Measurements from ENCODE around the gene DBN1.

The DBN1 gene

DNA sequence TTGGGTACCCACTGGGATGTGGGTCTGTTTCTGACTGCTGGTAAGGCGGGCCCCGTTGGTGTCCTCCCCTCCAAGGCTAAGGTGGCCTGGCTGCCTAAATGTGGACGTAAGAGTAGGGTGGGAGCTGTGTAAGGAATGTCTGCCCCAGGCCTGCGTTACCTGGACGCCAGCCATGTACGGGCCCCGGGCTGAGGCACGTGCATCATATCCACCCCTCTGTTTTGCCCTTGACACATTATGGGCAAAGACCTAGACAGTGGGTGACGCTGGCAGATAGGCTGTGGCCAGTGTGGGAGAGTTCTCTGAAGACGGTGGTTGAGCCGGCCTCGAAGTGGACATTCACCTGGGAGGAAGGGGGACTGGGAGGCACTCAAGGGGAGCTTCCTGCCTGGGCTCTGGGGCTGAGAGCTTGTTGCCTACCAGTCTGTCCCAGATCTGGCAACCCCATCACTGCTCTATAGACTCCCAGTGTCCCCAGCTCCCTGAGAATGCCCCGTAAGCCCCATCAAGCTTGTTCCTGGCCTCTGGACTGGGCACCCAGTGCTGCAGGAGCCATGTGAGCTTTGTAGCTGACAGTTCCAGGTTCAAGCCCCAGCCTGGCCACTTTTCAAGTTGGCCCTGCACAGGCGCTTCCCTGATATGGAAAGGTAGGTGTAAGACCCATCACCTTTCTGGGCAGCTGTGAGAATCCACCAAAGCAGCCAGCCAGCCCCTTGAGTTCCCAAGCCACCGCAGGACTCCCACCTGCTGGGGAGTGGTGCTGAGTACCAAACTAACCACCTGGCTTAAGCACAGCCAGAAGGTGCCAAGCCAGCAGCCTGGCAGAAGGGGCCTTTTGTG is 30.1 kb downstream of the DBN1 start:
- DNase-seq (ENCODE audit: low read depth, low spot score), result no peak

DNA sequence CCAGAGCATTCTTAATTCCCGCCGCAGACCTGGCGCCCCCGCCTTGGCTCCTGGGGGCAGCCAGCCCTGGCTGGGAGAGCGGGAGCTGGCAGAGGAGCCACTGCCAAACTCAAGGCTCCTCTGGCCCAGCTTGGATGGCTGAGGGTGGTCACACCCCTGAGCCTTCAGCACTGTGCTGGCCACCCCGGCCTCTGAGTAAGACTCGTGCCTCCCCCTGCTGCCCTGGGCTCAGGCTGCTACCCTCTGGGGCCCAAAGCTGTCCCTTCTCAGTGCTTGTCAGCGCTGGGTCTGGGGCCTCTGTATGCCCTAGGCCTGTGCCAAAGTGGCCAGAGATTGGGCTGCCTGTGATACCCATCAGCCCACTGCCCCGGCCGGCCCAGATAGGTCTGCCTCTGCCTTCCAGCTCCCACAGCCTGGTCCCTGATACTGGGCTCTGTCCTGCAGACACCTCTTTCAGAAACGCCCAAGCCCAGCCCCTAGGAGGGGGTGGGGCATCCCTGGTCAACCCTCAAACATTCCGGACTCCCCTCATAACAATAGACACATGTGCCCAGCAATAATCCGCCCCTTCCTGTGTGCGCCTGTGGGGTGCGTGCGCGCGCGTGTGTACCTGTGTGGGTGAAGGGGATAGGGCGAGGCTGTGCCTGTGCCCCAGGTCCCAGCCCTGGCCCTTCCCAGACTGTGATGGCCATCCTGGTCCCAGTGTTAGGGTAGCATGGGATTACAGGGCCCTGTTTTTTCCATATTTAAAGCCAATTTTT is 31.2 kb downstream of the DBN1 start:
- DNase-seq (ENCODE audit: low read depth, low spot score), result no peak

DNA sequence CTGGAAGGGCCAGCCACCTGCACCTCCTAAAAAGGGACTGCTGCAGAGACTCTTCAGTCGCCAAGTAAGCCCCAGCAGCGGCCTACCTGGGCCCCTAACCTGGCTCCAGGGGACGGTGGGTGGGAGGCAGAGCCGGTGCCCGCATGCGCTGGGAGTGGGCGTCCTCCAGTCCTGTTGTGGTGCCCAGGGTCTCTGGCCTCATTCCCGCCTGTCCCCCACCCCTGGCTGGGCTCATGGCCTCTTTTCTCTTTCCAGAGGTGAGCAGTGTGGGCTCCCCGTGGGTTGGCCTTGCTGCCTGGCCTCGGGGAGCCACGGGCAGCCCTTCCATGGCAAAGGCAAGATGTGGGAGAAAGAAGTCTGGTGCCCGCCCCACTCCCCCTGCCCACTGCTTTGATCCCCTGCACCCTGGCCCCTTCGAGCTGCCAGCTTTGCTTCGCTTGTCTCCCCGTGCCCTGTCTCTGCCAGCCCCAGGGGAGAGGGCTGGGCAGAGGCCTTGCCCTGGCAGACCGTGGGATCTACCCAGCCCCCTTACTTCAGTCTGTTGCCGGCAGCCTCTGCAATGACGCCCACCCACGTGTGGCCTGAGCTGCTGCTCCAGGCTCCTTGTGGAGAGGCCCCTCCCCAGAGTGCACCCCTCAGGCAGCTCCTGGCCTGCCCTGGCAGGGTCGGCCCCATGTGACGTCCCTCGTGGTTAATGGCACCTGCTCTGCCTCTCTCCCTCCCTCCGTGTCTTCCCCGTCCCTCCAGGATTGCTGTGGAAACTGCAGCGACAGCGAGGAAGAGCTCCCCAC is 32.2 kb downstream of the DBN1 start:
- DNase-seq (ENCODE audit: low read depth, low spot score), result no peak

DNA sequence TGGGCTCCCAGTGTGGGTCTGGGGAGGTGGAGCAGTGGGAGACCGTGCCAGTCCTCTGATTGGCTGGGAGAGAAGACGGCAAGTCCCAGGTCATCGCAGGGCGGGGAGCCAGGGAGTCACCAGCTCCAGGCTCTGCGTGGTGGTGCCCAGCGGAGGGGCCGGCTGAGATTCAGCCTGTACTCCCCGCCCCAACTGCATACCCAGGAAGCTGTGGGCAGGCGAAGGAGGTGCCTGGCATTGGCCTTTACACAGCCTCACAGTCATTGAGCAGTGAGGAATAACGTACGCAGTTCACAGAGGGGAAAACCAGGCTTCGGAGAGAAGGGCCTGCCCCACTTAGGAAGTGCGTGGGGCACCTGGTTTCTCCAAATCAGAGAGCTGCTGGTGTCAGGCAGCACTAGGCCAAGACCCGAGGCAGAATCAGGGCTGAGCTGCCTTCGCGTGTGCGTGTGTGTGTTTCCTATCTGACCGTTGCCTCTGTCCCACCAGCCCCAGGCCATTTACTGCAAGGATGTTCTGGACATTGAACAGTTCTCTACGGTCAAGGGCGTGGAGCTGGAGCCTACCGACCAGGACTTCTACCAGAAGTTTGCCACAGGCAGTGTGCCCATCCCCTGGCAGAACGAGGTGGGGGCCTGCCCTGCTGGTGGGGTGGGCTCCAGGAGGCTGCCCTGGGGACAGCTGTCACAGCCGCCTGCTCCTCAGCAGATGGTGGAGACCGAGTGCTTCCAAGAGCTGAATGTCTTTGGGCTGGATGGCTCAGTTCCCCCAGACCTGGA is 33.0 kb downstream of the DBN1 start:
- DNase-seq (ENCODE audit: low read depth, low spot score), result no peak

DNA sequence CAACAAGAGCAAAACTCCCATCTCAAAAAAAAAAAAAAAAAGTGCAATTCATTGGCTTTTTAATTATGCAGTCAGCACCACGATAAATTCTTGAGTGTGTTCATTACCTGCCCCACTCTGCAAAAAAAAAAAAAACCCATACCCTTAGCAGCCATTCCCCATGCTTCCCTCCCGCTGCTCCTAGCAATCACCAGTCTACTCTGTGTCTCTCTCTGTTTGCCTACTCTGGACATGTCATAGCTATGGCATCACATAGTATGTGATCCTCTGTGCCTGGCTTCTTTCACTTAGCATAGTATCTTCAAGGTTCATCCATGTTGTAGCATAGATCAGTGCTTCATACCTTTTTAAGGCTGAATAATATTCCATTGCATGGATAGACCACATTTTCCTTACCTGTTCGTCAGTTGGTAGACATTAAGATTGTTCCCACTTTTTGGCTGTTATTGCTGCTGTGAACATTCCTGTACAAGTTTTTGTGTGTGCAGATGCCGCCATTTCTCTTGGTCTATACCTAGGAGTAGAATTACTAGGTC is 33.8 kb downstream of the DBN1 start:
- DNase-seq (ENCODE audit: low read depth, low spot score), result no peak

DNA sequence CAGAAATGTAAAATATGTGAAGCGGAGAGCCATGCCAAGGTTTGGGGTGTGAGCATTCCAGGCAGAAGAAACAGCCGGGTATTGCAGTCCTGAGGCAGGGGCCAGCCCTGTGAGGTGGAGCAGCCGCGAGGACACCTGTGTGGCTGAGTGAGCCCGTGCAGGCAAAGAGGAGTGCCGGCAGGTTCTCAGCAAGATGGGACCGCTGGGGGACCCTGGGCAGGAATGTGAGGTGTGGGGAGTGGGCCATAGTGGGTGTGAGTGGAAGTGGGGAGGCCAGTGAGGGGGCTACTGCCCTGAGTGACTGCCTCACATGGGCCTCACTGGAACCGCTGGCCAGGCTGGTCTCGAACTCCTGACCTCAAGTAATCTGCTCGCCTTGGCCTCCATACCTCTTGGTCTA is 35.0 kb downstream of the DBN1 start:
- no peak for DNase-seq (ENCODE audit: low read depth, low spot score)

DNA sequence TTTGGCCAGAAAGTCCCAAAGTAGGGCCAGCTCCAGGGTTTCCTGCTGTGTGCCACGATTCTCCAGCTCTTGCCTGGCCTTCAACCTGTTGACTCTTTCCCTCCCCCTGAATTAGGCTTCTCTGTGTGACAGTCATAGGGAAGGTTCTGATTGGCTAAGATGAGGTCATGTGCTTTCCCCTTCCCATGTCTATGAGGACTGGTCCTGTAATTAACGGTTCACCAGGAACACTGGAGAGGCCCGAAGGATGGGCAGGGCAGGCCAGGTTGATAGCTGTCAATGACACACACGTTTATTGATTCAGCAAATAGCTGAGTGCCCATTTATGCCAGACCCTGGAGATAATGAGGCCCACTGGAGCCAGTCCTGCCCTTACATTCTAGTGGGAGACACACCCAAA is 35.8 kb downstream of the DBN1 start:
- DNase-seq (ENCODE audit: low read depth, low spot score), result no peak

DNA sequence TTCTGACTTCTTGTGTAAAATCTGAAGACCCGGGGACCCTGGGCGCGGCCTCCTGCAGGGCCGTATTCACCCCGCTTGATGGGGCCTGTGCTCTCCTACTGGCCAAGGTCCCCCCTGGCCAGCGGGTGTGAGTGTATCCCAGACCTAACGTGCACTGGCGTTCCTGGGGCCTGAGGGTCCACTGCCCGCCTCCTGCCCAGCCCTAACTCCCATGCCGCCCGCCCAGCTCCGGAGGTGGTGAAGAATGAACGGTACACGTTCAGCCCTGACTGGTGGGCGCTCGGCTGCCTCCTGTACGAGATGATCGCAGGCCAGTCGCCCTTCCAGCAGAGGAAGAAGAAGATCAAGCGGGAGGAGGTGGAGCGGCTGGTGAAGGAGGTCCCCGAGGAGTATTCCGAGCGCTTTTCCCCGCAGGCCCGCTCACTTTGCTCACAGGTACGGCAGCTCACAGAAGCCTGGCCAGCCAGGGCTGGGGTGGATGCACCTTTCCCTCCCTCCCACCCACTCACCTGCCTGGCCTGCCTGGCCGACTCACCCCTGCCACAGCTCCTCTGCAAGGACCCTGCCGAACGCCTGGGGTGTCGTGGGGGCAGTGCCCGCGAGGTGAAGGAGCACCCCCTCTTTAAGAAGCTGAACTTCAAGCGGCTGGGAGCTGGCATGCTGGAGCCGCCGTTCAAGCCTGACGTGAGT is 37.4 kb downstream of the DBN1 start:
- no peak for DNase-seq (ENCODE audit: low read depth, low spot score)

DNA sequence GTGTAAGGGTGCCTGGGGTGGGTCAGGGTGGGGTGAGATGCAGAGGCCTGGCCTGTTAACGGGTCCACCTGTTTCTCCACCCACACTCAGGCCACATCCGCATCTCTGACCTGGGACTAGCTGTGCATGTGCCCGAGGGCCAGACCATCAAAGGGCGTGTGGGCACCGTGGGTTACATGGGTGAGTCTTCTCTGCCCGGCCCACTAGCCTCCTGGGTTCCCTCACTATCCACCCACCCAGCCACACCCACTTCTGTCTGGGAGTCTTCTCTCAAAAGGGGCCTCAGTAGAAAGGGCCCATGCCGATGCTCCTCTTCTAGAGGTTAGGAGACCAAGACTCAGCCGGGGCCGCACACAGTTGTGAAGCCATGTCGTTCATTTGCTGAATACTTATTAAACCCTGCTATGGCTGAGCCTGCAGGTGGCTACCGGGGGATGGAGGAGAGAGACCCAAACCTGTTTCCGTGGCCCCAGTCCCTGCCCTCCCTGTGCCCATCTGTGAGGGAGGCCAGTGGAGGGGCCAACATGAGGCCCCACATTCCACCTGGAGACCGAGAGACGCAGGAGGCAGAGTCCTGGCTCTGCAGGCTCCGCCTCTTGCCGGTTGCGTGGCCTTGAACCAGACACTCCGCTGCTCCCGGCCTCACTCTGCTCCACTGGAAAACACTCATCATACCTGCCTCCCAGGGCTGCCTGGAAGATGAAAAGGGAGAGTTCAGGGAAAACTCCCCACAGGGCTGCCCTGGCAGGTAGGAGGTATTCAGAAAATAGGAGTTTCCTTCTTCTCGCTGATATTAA is 38.3 kb downstream of the DBN1 start:
- DNase-seq (ENCODE audit: low read depth, low spot score), result no peak

DNA sequence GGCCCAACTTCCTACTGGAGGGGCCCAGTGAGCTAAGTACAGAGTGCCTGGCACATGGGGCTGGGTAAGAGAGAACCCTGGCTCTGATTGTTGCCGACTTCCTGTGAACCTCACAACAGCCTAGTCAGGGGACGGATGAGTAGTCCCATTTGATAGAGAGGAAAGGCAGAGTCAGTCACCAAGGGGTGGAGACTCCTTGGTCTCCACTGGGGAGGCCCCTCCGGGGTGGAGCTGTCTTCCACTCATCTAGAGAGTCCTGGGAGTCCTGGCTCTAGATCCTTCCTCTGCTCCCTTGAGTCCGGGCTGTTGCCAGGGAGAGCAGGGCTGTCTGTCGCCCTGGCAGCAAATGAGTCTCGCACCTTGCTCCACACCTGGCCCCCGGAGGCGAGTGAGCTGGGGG is 39.0 kb downstream of the DBN1 start:
- no peak for DNase-seq (ENCODE audit: low read depth, low spot score)

DNA sequence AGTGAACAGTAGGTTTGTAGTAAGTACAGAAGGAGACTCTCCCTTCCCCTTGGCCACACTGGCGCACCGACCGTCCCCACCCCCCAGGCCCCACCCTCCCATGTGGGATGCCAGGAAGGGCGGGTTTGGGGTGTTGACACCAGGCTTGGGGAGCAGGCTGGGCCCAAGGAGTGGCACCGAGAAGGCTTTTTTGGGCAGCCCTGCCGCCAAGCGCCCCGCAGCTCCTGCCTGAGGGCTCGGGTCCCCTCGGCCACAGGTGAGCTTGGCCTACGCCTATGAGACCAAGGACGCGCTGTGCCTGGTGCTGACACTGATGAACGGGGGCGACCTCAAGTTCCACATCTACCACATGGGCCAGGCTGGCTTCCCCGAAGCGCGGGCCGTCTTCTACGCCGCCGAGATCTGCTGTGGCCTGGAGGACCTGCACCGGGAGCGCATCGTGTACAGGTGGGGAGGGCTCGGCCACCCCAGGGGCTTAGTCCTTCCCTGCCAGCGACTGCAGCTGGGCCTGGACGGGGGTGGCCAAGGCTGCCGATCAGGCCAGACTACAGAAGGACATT is 39.7 kb downstream of the DBN1 start:
- no peak for DNase-seq (ENCODE audit: low read depth, low spot score)

DNA sequence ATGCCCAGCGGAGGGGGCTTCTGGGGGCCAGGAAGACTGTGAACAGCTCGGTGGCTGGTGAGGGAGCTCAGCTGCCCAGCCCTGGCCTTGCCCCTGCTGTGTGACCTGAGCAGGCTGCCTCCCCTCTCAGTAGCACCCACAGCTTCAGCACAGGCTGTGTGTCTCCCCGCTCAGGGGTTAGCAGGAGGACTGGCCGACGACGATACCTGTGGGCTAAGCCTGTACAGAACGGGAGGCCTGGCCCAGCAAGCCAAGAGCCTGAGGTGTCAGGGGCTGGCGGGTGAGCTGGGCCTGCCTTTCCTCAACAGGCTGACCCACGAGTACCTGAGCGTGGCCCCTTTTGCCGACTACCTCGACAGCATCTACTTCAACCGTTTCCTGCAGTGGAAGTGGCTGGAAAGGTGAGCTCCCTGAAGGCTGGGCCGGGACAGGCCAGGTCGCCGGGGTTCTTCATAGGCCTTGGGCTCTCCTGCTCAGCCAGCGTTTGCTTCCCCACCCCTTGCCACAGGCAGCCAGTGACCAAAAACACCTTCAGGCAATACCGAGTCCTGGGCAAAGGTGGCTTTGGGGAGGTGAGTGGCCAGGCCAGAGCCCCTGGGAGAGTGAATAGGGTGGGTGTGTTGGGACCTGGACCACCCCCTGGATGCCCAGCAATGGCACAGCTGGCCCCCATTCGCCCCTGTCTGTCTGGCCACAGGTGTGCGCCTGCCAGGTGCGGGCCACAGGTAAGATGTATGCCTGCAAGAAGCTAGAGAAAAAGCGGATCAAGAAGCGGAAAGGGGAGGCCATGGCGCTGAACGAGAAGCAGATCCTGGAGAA is 40.4 kb downstream of the DBN1 start:
- no peak for DNase-seq (ENCODE audit: low read depth, low spot score)

DNA sequence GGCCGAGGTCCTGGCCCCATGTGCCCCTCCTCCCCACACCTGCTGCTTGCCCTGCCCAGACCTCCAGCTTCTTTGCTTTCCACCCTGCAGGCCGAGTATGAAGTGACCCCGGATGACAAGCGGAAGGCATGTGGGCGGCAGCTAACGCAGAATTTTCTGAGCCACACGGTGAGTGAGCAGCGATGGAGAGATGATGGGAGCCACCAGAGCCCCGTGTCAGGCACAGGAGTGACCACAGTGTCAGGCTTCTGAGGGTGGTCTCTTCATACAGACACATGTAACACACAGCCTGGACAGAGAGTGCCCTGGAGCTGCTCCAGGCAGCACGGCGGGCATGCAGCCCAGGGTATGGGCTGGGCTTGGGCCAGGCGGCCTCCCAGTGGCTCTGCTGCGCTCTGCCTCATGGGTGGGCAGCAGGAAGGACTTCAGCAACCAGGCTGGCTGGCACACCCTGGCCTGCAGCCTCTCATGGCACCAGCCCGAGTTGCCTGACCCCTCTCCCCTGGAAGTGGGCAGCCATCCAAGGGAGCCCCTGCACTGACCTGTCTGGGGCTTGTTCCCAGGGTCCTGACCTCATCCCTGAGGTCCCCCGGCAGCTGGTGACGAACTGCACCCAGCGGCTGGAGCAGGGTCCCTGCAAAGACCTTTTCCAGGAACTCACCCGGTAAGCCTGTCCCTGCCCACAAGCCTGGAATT is 41.1 kb downstream of the DBN1 start:
- no peak for DNase-seq (ENCODE audit: low read depth, low spot score)

DNA sequence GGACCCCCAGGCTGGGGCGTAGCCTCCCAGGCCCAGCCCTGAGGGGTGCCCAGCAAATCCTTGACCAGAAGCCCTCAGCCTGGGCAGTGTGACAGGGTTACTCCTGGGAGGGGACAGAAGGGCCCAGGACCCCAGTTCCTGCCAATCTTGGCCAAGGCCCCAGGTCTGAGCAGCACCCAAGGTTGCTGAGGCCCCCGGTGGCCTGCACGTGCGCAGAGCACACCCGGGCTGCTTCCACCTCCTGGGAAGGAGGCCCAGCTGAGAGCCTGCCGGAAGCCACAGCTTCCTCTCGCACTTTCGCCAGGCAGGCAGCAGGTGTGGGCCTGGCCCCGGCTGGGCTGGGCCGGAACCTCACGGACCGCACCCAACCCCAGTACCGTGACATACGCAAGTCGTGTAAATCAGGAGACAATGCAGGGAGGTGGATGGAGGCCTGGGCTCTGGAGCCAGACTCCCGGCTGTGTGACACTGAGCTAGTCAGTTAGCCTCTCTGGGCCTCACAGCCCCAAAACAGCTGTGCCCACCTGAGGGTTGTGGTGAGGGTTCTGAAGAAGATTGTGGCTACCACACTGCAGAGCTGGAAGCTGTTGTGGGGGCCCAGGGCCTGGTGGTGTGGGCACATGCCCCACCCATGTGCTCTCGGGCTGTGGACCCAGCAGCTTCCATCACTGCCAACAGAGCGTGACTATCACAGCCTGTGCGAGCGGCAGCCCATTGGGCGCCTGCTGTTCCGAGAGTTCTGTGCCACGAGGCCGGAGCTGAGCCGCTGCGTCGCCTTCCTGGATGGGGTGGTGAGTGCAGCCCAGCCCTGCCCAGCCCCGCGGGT is 41.9 kb downstream of the DBN1 start:
- DNase-seq (ENCODE audit: low read depth, low spot score), result no peak

DNA sequence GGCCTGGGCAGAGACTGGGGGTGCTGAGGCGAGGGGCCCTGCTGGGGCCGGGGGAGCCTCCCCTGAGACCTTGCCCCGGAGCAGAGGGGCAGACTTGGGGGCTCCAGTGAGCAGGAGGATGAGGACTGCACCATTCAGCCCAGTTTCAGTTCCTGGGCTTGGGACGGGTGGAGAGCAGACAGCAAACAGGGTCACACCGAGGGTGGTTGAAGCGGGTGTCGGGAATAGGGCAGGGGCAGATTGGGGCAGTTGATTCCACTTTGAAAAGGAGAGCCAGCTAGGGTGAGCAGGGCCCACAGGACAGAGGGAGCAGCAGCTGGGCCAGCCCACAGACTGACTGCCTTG is 42.5 kb downstream of the DBN1 start:
- no peak for DNase-seq (ENCODE audit: low read depth, low spot score)

DNA sequence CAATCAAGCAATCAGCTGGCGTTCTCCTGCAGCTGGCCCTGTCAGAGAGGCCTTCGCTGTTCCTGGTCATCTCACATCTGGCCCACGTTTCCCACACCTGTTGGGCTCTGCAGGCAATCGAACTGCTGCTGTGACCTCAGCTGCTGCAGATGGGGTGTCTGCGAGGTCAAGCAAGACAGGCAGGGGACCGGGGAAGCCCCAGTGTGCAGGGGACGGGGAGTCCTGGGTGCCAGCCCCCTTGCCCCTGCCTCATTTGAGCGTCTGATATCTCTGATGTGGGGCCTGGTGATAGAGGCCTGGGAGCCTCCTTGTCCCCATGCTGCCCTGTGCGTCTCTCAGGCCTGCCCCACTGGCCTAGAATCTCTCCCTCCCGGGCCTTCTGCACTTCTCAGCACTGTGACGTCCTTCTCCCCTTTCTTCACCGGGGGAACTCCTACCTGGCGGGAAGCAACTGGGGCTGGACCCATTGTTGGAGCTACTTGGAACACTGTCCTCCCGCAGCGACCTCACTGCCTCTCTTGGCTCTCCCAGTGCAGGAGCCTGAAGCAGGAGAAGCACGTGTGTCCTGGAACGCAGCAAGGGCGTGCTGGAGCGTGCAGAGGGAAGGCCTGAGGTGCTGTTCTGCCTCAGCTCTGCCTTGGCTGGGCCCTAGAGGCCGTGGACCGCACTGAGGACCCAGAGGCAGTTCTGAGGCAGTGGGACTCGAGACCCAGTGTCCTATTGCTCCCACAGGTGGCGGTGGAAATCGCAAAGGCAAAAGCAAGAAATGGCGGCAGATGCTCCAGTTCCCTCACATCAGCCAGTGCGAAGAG is 43.1 kb downstream of the DBN1 start:
- no peak for DNase-seq (ENCODE audit: low read depth, low spot score)

Data from smooth muscle cell of the brain vasculature (primary cell).